Raji (cell line): Measurements from ENCODE around the gene BPIFB2.

ENCODE experiments used
- POLR2A ChIP-seq: IDR thresholded peaks from 2 replicates; pipeline ENCODE4 v1.6.1; 2011; ENCODE audit warnings: low read depth, low read length, control low read depth; ENCODE audit not compliant: insufficient read depth

The BPIFB2 gene, protein sequence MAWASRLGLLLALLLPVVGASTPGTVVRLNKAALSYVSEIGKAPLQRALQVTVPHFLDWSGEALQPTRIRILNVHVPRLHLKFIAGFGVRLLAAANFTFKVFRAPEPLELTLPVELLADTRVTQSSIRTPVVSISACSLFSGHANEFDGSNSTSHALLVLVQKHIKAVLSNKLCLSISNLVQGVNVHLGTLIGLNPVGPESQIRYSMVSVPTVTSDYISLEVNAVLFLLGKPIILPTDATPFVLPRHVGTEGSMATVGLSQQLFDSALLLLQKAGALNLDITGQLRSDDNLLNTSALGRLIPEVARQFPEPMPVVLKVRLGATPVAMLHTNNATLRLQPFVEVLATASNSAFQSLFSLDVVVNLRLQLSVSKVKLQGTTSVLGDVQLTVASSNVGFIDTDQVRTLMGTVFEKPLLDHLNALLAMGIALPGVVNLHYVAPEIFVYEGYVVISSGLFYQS

DNA sequence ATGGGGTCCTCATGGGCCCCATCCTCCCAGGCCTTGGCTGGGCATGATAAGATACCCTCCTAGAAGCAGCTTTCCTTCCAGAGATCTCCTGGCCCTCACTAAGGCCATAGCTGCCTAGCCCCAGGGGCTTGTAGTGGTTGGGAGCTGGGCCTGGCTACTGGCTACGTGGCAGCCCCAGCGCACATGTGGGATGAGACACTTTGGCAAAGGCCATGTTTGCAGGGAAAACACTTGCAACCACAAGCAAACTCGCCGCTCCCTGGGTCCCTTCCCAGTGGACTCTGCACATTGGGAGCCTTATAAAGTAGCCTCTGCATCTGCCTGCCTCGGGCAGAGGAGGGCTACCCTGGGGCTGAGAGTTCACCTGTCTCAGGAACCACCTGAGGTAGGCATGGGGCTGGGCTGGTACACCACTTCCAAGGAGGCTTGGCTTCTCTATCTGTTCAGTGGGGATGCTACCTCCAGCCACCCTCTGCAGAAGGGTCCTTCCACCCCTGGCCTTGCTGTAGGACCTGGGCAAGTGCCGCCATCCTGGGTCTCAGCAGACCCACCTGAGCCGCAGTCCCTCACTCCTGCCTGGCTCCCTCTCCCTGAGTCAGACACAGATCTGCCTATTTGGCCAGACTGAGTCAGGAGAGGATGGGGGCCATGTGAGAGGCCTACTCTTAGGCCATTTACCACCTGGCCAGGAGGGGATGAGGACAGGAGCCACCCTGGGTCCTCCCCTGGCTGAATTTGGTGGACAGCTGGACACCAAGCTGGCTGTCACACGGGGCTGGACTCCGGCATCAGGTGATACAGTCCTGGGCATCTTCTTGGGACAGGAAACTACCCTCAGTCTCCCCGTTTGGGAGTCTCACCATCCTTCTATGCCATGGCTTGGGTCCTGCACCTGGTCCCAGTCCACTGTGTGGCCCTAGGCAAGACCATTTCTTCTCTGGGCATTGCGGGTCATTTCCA lies at the start of gene BPIFB2:
Gene BPIFB2, plus strand, starts transcription at position 329 of the 960 bp plus-strand sequence. CDS start 871 bp downstream, outside the sequence.
- TF ChIP-seq POLR2A = no peak

DNA sequence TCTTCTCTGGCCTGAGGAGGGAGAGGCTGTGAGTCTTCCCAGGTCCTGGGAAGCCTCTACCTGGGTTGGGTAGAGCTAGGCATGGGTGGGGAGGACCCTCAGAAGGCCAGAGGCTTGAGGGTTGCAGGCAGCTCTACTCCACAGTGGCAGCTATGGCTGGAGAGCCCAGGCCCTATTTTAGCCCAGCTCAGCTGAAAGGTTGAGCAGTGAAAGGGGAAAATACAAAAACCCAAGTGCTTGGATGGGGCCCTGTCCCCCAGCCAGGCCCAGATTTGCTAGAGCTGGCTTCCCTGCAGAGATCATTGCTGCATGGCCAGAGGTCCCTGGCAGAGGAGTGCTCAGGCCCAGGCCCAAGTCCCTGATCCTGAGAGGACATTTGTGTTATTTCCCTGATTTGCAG lies 48.9 kb upstream of the BPIFB2 start:
- no peak for TF ChIP-seq POLR2A

DNA sequence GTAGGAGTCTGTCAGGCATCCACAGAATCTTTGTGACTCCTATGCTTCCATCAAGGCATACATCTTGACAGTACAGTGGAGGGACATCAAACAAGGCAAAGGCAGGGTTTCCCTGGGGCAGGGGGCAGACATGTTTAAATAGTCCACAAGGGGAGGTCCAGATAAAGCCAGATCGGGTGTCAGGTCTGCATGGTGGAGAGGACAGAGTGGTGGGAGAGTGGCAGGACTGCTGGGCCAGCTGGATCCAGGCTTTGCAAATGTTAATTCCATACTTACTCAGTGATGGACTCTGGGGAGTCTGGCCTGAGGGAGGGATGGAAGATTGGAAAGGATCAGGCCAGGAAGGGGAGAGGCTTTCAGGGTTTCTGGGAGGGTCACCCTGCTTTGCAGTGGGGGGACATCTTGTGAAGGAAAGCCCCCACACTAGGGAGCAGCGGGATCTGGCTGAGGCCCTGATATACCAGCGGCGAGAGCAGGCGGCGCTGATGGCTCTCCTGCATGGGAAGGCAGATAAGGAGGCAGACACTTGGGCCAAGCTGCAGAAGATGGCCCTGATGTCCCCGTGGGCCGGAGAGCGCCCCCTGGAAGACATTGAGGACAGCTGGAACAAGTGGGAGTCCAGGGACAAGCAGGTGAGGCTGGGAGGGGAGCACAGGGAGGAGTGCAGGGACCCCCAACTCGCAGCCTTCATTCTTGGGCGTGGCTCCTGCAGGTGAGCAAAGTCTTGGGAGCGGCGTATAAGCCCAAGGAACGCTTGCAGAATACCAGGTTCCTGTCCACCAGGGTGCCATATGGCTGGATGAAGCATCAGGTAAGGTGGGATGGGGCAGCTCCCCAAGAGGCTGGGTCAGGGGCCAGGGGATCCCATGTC lies 47.9 kb upstream of the BPIFB2 start:
- no peak for TF ChIP-seq POLR2A

DNA sequence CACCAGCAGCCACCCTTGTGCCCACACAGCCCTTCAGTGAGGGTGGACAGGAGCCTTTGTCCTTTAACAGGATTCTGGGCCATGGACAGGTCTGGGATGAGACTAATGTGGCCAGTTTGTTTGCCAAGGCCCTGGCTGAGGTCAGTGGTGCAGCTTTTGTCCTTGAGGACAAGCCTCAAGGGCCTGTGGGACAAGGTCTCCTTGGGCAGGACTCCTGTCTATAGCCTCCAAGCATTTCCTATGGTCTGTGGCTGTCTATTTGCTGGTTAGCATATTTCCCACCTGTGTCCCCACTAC lies 47.3 kb upstream of the BPIFB2 start:
- TF ChIP-seq POLR2A = no peak

DNA sequence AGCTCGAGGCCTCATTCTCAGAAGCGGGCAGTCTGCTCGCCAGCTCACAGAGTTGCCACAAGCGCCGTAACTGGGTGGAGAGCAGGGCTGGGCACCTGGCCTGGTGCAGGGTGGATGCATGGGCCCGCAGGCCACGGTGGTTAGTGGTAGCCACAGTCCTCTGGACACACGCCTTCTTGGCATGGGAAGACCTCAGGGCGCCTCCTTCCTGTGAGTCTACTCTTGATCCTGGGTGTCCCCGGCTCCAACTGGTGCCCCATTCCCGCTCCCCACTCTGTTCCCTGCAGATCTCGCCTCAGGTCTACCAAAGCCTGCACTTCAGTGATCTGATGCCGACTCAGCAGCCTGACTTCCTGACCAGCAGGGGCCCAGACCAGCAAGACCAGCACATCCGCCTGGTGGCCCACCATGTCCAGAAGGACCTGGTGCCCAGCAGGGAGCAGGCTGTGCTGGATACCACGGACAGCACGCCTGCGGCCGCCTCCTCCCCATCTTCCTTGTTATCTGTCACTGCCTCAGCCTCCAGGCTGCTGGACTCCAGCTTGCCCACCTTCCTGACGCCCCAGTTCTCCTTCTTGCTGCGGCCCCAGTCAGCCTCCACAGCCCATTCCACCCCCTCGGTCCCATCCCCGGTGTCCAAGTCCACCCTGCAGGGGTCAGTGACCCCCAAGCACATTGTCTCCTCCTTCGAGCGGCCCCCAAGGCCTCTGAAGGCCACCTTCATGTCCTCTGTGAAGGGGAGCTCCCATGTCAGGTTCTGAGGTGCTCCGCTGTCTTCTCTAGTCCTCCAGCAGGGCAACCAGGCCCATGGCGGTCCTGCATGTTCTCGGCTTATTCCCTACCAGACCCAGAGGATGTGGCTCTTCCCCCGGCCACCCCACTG lies 46.4 kb upstream of the BPIFB2 start:
- no peak for TF ChIP-seq POLR2A

DNA sequence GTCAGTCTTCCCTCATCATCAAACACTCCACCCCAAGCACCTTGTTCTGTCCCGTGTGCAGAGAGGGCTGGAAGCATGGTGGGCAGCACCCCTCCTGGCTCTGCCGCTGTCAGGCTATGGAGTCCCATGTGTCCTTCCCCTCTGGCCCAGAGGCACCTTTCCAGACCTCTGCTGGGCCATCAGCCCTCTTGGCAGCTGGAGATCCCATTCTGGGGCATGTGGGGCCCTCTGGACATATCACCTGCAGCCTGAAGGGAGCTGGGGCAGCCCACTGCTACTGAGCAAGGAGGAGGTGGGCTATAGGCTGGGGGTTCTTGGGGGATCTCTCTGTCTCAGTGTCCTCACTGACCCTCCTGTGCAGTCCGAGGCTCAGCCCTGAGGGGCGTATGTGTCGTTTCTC lies 45.5 kb upstream of the BPIFB2 start:
- no peak for TF ChIP-seq POLR2A

DNA sequence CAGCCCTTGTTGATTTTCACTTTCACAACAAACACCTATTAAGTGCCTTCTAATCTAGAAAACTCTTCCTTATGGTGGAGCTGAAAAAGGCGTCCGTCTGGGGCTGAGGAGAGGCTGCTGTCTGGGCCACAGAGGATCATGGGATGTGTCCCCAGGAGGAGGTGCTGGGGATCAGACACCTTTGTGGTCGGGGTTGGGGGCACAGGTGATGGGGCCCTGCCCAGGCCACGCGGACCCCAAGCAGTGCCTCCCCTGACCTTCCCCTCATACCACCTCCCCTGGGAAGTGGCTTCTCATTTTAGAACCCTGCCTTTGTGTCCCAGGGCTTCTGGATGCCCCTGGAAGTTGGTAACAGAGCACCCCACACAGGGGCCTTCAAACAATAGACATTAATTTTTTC lies 44.3 kb upstream of the BPIFB2 start:
- no peak for TF ChIP-seq POLR2A

DNA sequence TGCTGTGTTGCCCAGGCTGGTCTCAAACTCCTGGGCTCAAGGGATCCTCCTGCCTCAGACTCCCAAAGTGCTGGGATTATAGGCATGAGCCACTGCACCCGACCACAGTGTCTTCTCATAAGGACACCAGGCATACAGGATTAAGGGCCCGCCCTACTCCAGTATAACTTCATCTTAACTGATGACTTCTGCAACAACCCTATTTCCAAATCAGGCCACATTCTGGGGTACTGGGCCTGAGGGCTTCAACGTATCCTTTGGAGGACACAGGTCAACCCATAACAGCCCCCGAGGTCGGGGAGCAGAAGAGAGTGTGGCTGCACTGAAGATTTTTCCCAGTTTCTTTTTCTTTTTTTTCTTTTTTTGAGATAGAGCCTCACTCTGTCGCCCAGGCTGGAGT lies 42.9 kb upstream of the BPIFB2 start:
- TF ChIP-seq POLR2A = no peak

DNA sequence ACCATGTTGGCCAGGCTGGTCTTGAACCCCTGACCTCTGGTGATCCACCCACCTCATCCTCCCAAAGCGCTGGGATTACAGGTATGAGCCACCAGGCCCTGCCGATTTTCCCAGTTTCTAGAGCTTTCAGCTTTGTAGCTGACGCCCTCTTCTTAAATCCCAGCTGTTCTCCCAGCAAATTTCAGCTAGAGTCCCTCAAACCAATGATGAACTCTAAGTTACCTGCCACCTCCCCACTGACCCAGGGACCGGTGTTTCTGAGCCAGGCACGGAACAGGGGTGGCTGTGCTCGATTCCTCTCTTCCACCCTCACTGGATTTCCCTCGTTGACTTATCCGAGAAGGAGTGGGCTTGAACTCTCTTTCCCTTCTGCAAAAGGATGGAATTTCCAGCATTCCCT lies 42.4 kb upstream of the BPIFB2 start:
- no peak for TF ChIP-seq POLR2A

DNA sequence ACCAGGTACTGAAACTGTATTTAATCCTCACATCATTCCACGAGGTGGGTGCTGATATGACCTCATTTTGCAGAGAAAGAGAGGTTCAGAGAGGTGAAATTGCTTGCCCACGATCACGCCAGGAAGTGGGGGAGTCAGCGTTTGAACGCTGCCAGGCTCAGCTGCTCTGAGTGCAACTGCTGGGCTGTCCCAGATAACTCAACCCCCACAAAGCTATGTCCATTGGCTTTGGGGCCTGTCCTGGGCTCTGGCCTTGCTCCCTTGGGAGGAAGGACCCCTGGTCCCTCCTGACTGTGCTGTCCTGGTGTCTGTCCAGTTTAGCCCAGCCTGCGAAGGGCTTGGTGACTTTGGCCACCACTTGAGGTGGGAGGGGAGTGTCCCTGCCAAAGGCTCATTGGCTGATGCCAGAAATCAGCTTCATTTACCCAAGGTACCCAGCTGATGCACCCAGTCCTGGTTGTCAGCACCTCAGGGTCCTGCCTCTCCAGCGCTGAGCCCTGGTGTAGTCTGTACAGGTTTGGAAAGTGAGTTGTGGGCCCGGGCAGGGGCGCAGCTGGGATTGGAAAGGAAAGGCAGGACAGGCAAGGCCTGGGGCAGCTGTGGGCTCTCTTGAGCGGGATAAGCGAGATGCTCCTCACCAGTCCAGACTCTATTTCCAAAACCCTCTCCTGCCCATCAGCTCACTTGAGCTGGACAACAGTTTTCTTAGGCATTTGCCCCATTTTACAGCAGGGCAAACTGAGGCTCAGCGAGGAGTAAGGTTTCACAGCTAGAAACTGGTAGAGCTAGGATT lies 41.7 kb upstream of the BPIFB2 start:
- TF ChIP-seq POLR2A = no peak

DNA sequence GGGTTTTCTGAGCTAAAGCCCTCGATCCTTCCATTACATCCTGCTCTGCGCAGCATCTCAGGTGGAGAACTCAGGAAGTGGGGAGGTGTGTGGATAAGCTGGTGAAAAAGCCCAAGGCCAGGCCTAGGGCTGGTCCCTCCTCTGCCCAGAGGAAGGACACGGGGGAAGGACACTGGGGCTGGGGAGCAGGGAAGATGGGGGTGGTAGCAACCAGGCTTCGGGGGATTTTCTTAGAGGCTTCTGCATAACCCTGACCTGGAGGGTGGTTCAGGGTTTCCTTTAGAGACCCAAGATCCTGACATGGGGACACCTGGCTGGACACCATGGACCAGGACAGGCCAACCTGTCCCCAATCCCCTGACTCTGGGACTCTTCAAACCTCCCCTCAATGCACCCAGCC lies 41.1 kb upstream of the BPIFB2 start:
- TF ChIP-seq POLR2A = no peak

DNA sequence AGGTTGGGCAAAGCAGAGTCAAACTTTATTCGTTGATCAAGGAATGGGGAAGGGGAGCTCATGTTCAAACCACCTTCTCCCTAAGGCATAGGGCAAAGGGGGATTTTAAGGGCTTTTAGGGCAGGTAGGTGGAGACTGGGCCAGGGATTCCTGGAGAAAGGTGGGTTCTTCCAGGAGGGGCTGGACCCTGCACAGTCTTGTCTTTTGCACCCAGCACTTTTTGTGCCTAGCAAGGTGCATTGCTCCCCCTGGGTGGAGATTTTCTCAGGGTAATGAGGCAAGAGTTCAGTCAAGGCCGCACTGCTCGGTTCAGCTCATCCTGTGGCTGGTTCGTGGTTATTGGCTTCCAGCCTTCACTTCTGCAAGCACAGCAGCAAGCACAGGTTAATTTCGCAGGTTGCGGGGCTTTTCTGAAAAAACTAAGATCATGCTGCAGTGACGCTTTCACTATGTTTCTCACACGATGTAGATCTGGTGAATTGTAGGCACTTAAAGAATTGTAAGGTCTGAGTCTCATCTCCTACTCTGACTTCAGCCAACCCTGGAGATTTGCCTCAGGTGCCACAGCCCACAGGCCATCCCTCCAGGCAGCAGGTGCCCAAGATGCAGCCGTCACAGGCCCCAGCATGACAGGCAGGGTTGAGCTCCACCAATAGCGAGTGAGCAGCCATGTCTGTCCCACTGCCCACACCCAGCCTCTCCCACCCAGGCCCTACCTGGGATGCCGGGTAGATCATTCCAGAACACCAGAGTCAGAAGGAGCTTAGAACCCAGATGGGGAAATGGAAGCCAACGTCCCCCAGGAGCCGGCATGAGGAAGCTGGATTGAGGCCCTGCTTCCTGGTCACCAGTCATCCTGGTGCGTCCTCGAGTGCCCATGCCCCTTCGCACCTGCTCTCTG lies 40.4 kb upstream of the BPIFB2 start:
- TF ChIP-seq POLR2A = no peak
